ENCODE data around the gene LUC7L.
"Not testable (repeated sequence)": the region's sequence is repeated elsewhere in the genome, so short reads cannot be mapped to it uniquely, and the experiment has no call there.

Gene LUC7L

DNA sequence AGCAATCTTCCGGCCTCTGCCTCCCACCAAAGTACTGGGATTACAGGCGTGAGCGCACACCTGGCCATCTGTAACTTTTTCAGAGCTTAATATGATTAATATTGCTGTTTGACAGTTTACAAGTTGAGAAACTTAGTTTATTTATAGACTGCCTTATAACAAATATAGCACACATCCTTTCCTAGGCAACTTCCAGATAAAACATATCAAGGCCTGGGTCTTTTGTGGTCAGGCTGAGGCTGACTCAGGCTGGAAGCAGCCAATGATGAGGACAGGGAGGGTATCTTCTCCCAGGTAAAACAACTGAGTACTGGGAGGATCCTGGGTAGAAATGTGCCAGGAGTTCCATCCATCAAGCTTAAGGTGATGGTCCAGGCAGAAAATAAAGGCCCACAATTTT, 16.2 kb downstream of the LUC7L start:
- Histone ChIP-seq H3K4me2 (ENCODE audit: low read length) (no peak overlapping the region), H3K79me2 (ENCODE audit: insufficient read depth, low read length) (no peaks in the 10 kb centered on the region; the same call in 1 of the 2 replicates), H3K9me3 (ENCODE audit: low read length) (no peaks in the 10 kb centered on the region), H4K20me1 (ENCODE audit: insufficient read depth, low read length) (no peaks in the 10 kb centered on the region), H3K9me2 (ENCODE audit: low read depth, low read length) (no peaks in the 10 kb centered on the region), H3K4me1 (ENCODE audit: insufficient read depth, low read length, severe bottlenecking) (no peaks in the 10 kb centered on the region), H3K27ac (ENCODE audit: low read depth, low read length, poor library complexity, severe bottlenecking) (no peak overlapping the region), H3K27me3 (ENCODE audit: insufficient read depth, low read length) (no peaks in the 10 kb centered on the region), H3K36me3 (ENCODE audit: insufficient read depth, low read length) (peaks cover 92% of the 10 kb centered on the region), H3K9ac (ENCODE audit: low read length) (no peak overlapping the region), H3K4me3 (ENCODE audit: low read depth, low read length, poor library complexity, severe bottlenecking) (no peak overlapping the region), H2AFZ (ENCODE audit: low read length) (no peak overlapping the region), H3F3A (ENCODE audit: insufficient read depth, low read length) (no peaks in the 10 kb centered on the region)
- no peak for TF ChIP-seq CTCF (IDR thresholded peaks at IDR 0.05; ENCODE audit: low read length)
- TF ChIP-seq EZH2 (IDR thresholded peaks at IDR 0.05; ENCODE audit: borderline replicate concordance, low read length): no peak

DNA sequence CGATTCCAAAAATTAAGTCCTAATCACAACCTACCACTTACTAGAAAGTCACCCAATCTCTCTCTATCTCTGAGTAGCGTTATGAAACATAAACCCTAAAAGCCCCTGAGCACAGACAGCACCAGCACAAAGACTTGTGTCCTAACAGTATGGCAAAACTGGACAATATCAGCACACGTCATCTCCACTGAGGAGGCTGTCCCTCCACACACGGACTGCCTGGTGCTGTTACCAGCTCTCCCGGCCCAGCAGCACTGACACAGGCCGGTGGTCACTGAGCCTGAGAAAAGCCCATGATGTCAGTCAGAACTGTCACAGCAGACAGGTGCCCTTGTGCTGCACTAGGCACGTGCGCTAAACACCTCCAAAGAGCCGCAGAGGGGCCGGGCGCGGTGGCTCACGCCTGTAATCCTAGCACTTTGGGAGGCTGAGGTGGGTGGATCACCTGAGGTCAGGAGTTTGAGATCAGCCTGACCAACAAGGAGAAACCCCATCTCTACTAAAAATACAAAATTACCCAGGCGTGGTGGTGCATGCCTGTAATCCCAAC, 17.5 kb downstream of the LUC7L start:
- H2AFZ ChIP-seq (ENCODE audit: low read length); H4K20me1 ChIP-seq (ENCODE audit: insufficient read depth, low read length); H3K4me3 ChIP-seq (ENCODE audit: low read depth, low read length, poor library complexity, severe bottlenecking); H3K9me2 ChIP-seq (ENCODE audit: low read depth, low read length); H3K9me3 ChIP-seq (ENCODE audit: low read length); H3K27me3 ChIP-seq (ENCODE audit: insufficient read depth, low read length); H3K79me2 ChIP-seq (ENCODE audit: insufficient read depth, low read length); H3F3A ChIP-seq (ENCODE audit: insufficient read depth, low read length); H3K4me1 ChIP-seq (ENCODE audit: insufficient read depth, low read length, severe bottlenecking); H3K27ac ChIP-seq (ENCODE audit: low read depth, low read length, poor library complexity, severe bottlenecking); H3K9ac ChIP-seq (ENCODE audit: low read length); H3K4me2 ChIP-seq (ENCODE audit: low read length): not testable (repeated sequence)
- H3K36me3 ChIP-seq (ENCODE audit: insufficient read depth, low read length): peaks cover 94% of the 10 kb centered on the region

GRCh38 chr16:209359-209758, 19.9 kb downstream of the LUC7L start:
- not testable (repeated sequence) for H2AFZ ChIP-seq (ENCODE audit: low read length); H3K4me1 ChIP-seq (ENCODE audit: insufficient read depth, low read length, severe bottlenecking); H3K4me3 ChIP-seq (ENCODE audit: low read depth, low read length, poor library complexity, severe bottlenecking); H3K4me2 ChIP-seq (ENCODE audit: low read length); H3K9me2 ChIP-seq (ENCODE audit: low read depth, low read length); H4K20me1 ChIP-seq (ENCODE audit: insufficient read depth, low read length); H3K9me3 ChIP-seq (ENCODE audit: low read length); H3K27ac ChIP-seq (ENCODE audit: low read depth, low read length, poor library complexity, severe bottlenecking); H3K9ac ChIP-seq (ENCODE audit: low read length); H3K79me2 ChIP-seq (ENCODE audit: insufficient read depth, low read length); H3K27me3 ChIP-seq (ENCODE audit: insufficient read depth, low read length); H3F3A ChIP-seq (ENCODE audit: insufficient read depth, low read length)
- H3K36me3 ChIP-seq (ENCODE audit: insufficient read depth, low read length): peaks cover 93% of the 10 kb centered on the region

DNA sequence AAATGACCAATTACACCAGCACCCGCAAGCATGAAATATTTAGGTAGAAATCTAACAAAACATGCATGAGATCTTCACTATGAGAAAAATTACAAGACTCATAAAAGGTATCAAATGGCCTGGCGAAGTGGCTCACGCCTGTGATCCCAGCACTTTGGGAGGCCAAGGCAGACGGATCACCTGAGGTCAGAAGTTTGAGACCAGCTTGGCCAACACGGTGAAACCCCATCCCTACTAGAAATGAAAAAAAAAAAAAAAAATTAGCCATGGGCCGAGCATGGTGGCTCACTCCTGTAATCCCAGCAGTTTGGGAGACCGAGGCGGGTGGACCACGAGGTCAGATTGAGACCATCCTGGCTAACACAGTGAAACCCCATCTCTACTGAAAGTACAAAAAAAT, 25.2 kb downstream of the LUC7L start:
- not testable (repeated sequence) for H3K27ac ChIP-seq (ENCODE audit: low read depth, low read length, poor library complexity, severe bottlenecking); H3K4me2 ChIP-seq (ENCODE audit: low read length); H3K79me2 ChIP-seq (ENCODE audit: insufficient read depth, low read length); H2AFZ ChIP-seq (ENCODE audit: low read length); H3K4me1 ChIP-seq (ENCODE audit: insufficient read depth, low read length, severe bottlenecking); H3K9me2 ChIP-seq (ENCODE audit: low read depth, low read length); H3K9ac ChIP-seq (ENCODE audit: low read length); H3K27me3 ChIP-seq (ENCODE audit: insufficient read depth, low read length); H3K9me3 ChIP-seq (ENCODE audit: low read length); H3F3A ChIP-seq (ENCODE audit: insufficient read depth, low read length); H3K4me3 ChIP-seq (ENCODE audit: low read depth, low read length, poor library complexity, severe bottlenecking); H4K20me1 ChIP-seq (ENCODE audit: insufficient read depth, low read length)
- H3K36me3 ChIP-seq (ENCODE audit: insufficient read depth, low read length): peaks cover 84% of the 10 kb centered on the region

DNA sequence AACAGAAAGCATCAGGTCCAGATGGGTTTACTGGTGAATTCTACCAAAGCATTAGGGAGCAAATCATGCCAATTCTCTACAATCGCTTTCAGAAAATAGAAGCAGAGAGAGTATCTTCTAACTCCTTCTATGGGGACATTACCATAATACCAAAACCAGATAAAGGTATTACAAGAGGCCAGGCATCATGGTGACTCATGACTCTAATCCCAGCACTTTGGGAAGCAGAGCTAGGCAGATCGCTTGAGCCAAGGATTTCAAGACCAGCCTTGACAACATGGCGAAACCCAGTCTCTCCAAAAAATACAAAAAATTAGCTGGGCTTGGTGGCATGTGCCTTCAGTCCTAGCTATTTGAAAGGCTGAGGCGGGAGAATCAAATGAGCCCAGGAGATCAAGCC, 26.0 kb downstream of the LUC7L start:
- Histone ChIP-seq H3K9me3 (ENCODE audit: low read length) (no peaks in the 10 kb centered on the region), H3K9me2 (ENCODE audit: low read depth, low read length) (no peaks in the 10 kb centered on the region), H4K20me1 (ENCODE audit: insufficient read depth, low read length) (no peaks in the 10 kb centered on the region), H3K27ac (ENCODE audit: low read depth, low read length, poor library complexity, severe bottlenecking) (no peak overlapping the region), H3K27me3 (ENCODE audit: insufficient read depth, low read length) (no peaks in the 10 kb centered on the region), H3K36me3 (ENCODE audit: insufficient read depth, low read length) (peaks cover 84% of the 10 kb centered on the region), H3K9ac (ENCODE audit: low read length) (no peak overlapping the region), H3K79me2 (ENCODE audit: insufficient read depth, low read length) (no peaks in the 10 kb centered on the region), H3K4me2 (ENCODE audit: low read length) (no peak overlapping the region), H2AFZ (ENCODE audit: low read length) (no peak overlapping the region), H3K4me1 (ENCODE audit: insufficient read depth, low read length, severe bottlenecking) (no peaks in the 10 kb centered on the region), H3F3A (ENCODE audit: insufficient read depth, low read length) (no peaks in the 10 kb centered on the region), H3K4me3 (ENCODE audit: low read depth, low read length, poor library complexity, severe bottlenecking) (no peak overlapping the region)
- TF ChIP-seq CTCF (IDR thresholded peaks at IDR 0.05; ENCODE audit: low read length) (no peak), EZH2 (IDR thresholded peaks at IDR 0.05; ENCODE audit: borderline replicate concordance, low read length) (no peak)

Measured in OCI-LY1 (cell line).